Gastrocnemius medialis (tissue), 4 donors: ENCODE measurements around the gene GTF3C4.

ENCODE experiments used
- POLR2A ChIP-seq, 2 donors: fragments of 450-650 bp; IDR thresholded peaks; one replicate each; pipeline ENCODE4 v1.6.1; 2017; ENCODE audit warnings: antibody characterized with exemption in 2 of 2, mild to moderate bottlenecking in 2 of 2, moderate library complexity in 2 of 2
- TF ChIP-seq, protein P1 (sequence below), 5 experiments: fragments of 450-650 bp in 3 of 5; fragments of 200-600 bp in 2 of 5; sonication (generic) in 2 of 5; IDR thresholded peaks in 4 of 5; conservative IDR thresholded peaks in 1 of 5; 1 replicate in 4 of 5; 2 replicates in 1 of 5; pipeline ENCODE4 v1.5.1; 2016 to 2019; ENCODE audit warnings: antibody characterized with exemption in 5 of 5, mild to moderate bottlenecking in 3 of 5, moderate library complexity in 3 of 5

DNA sequence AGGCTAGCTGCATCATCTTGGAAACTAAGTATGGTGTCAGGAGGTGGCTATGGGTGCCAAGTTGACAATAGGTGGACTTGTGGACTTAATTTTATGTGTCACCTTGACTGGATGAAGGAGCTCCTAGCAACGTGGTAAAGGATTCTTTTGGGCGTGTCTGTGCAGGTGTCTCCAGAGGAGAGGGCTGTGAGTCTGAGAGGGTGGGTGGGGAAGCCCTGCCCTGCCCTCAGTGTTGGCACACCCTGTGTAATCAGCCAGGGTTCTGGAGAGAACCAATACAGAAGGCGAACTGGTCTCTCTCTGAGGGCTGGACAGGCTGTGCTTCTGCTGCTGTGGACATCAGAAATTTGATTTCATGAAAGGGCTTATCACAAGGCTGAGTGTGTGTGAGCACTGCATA, 61.0 kb downstream of the GTF3C4 start:
- TF ChIP-seq, protein P1, sequence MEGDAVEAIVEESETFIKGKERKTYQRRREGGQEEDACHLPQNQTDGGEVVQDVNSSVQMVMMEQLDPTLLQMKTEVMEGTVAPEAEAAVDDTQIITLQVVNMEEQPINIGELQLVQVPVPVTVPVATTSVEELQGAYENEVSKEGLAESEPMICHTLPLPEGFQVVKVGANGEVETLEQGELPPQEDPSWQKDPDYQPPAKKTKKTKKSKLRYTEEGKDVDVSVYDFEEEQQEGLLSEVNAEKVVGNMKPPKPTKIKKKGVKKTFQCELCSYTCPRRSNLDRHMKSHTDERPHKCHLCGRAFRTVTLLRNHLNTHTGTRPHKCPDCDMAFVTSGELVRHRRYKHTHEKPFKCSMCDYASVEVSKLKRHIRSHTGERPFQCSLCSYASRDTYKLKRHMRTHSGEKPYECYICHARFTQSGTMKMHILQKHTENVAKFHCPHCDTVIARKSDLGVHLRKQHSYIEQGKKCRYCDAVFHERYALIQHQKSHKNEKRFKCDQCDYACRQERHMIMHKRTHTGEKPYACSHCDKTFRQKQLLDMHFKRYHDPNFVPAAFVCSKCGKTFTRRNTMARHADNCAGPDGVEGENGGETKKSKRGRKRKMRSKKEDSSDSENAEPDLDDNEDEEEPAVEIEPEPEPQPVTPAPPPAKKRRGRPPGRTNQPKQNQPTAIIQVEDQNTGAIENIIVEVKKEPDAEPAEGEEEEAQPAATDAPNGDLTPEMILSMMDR (IDR thresholded peaks at IDR 0.05 in 4 of 5, conservative IDR thresholded peaks at IDR 0.05 in 1 of 5), result no peak
- TF ChIP-seq POLR2A (IDR thresholded peaks at IDR 0.05), result no peak
